ENCODE measurements around the gene PCMT1. TPM values are rescaled to one million over a fixed set of nuclear protein-coding genes. Genes with fewer than 3 reads are reported as not detected.
"Not testable (repeated sequence)": the region's sequence is repeated elsewhere in the genome, so short reads cannot be mapped to it uniquely, and the experiment has no call there.

The PCMT1 gene
- total and polyA plus RNA-seq, 7 donors: 124 to 613 (median 161) TPM

GRCh38 chr6:149728499-149729234 is 20.9 kb upstream of the PCMT1 start:
- Histone ChIP-seq H3K4me3 (no peak overlapping the region), H3K27me3 (ENCODE audit: insufficient read depth in 3 of 3, low read length in 2 of 3) (no peaks in the 10 kb centered on the region), H3K27ac (no peak overlapping the region), H3K4me1 (no peaks in the 10 kb centered on the region), H3K36me3 (ENCODE audit: insufficient read depth in 1 of 2, low read depth in 1 of 2) (peaks cover 7 to 90% of the 10 kb centered on the region in 2 donors), H3K9me3 (no peaks in the 10 kb centered on the region)
- no peak for ATAC-seq
- intact Hi-C loops (cut with DNase I): no loop called here
- no peak for TF ChIP-seq CTCF (IDR thresholded peaks at IDR 0.05)
- no peak for DNase-seq
- 89 to 97% (median 91%) methylated on average over 5 of the region's 5 CpGs for WGBS, 3 donors

GRCh38 chr6:149729824-149730223 is 19.7 kb upstream of the PCMT1 start:
- DNase-seq (no peak), ATAC-seq (no peak)
- H3K27ac ChIP-seq: no peak overlapping the region
- H3K4me3 ChIP-seq: no peak overlapping the region
- H3K4me1 ChIP-seq: no peaks in the 10 kb centered on the region
- no peaks in the 10 kb centered on the region for H3K27me3 ChIP-seq (ENCODE audit: insufficient read depth in 3 of 3, low read length in 2 of 3)
- H3K36me3 ChIP-seq (ENCODE audit: insufficient read depth in 1 of 2, low read depth in 1 of 2): peaks cover 7 to 97% of the 10 kb centered on the region in 2 donors
- TF ChIP-seq CTCF (IDR thresholded peaks at IDR 0.05): no peak
- WGBS, 3 donors: 95 to 97% (median 96%) methylated on average over 7 to 8 of the region's 8 CpGs
- H3K9me3 ChIP-seq: no peaks in the 10 kb centered on the region
- intact Hi-C loops (cut with DNase I): loop anchor here in 1 of 2 donors (10.0 kb wide), 1 partner anchor 145 kb away; no protein-coding TSS in a partner anchor

- H3K4me1 ChIP-seq: no peaks in the 10 kb centered on the region
- ATAC-seq (no peak), DNase-seq (no peak)
- WGBS, 3 donors: 94 to 99% (median 97%) methylated on average over 2 of the region's 2 CpGs
- H3K36me3 ChIP-seq (ENCODE audit: insufficient read depth in 1 of 2, low read depth in 1 of 2): peaks cover 19 to 98% of the 10 kb centered on the region in 2 donors
- H3K27me3 ChIP-seq (ENCODE audit: insufficient read depth in 3 of 3, low read length in 2 of 3): no peaks in the 10 kb centered on the region
- no peak overlapping the region for H3K4me3 ChIP-seq
- intact Hi-C loops (cut with DNase I): loop anchor here in 1 of 2 donors (10.0 kb wide), 1 partner anchor 148 kb away; no protein-coding TSS in a partner anchor
- no peaks in the 10 kb centered on the region for H3K9me3 ChIP-seq
- no peak for TF ChIP-seq CTCF (IDR thresholded peaks at IDR 0.05)
- no peak overlapping the region for H3K27ac ChIP-seq
Observed at GRCh38 chr6:149733089-149733720, 16.3 kb upstream of the PCMT1 start.

GRCh38 chr6:149734915-149735314 is 14.6 kb upstream of the PCMT1 start:
- WGBS, 3 donors: 97 to 100% (median 100%) methylated on average over 1 of the region's 1 CpG
- peaks cover 16 to 98% of the 10 kb centered on the region in 2 donors for H3K36me3 ChIP-seq (ENCODE audit: insufficient read depth in 1 of 2, low read depth in 1 of 2)
- H3K4me1 ChIP-seq: no peaks in the 10 kb centered on the region
- no peak overlapping the region for H3K4me3 ChIP-seq
- ATAC-seq (no peak), DNase-seq (no peak)
- TF ChIP-seq CTCF (IDR thresholded peaks at IDR 0.05): no peak
- intact Hi-C loops (cut with DNase I): loop anchor here in 1 of 2 donors (10.0 kb wide), 1 partner anchor 150 kb away; no protein-coding TSS in a partner anchor
- H3K27ac ChIP-seq: no peak overlapping the region
- H3K27me3 ChIP-seq (ENCODE audit: insufficient read depth in 3 of 3, low read length in 2 of 3): no peaks in the 10 kb centered on the region
- H3K9me3 ChIP-seq: no peaks in the 10 kb centered on the region

- not testable (repeated sequence) for ATAC-seq; DNase-seq; H3K9me3 ChIP-seq; H3K27ac ChIP-seq; H3K27me3 ChIP-seq (ENCODE audit: insufficient read depth in 3 of 3, low read length in 2 of 3); H3K4me1 ChIP-seq
- peaks cover 5 to 36% of the 10 kb centered on the region in 2 donors for H3K36me3 ChIP-seq (ENCODE audit: insufficient read depth in 1 of 2, low read depth in 1 of 2)
- intact Hi-C loops (cut with DNase I): loop anchor here in 1 of 2 donors (10.0 kb wide), 1 partner anchor 180 kb away; the partner anchor contains the start of gene RAET1G
- 74 to 86% (median 75%) methylated on average over 10 of the region's 10 CpGs for WGBS, 3 donors
- peak overlapping the region; percentile 78 for H3K4me3 ChIP-seq
Observed at GRCh38 chr6:149745252-149745651, 4.3 kb upstream of the PCMT1 start.
